NT2/D1 (cell line): ENCODE data around the gene TUBB1.

ENCODE experiments used
- DNase-seq: peaks from one replicate; pipeline ENCODE4 v3.0.0-alpha.2; 2011; ENCODE audit warnings: low read depth, low spot score
- H3K27me3 ChIP-seq: 2 replicates; pipeline ENCODE4 v1.6.0; 2011; ENCODE audit warnings: mild to moderate bottlenecking; ENCODE audit not compliant: insufficient read length, insufficient read depth
- H3K36me3 ChIP-seq: 2 replicates; pipeline ENCODE4 v1.6.1; 2011; ENCODE audit warnings: mild to moderate bottlenecking, low read length, mixed read lengths; ENCODE audit not compliant: insufficient read depth, insufficient read length
- H3K4me1 ChIP-seq: 2 replicates; pipeline ENCODE4 v1.5.1; 2011; ENCODE audit not compliant: insufficient read depth, insufficient read length
- H3K4me3 ChIP-seq: 2 replicates; pipeline ENCODE4 v1.5.1; 2011; ENCODE audit warnings: low read depth; ENCODE audit not compliant: insufficient read length
- H3K9ac ChIP-seq: 2 replicates; pipeline ENCODE4 v1.6.0; 2011; ENCODE audit warnings: low read depth; ENCODE audit not compliant: insufficient read length
- H3K9me3 ChIP-seq: 2 replicates; pipeline ENCODE4 v1.5.1; 2011; ENCODE audit warnings: mild to moderate bottlenecking, low read length; ENCODE audit not compliant: insufficient read depth
- SUZ12 ChIP-seq: IDR thresholded peaks from 2 replicates; pipeline ENCODE4 v1.6.1; 2011; ENCODE audit not compliant: insufficient read length, insufficient read depth; ENCODE audit errors: extremely low read depth
- YY1 ChIP-seq: IDR thresholded peaks from 2 replicates; pipeline ENCODE4 v1.6.1; 2011; ENCODE audit not compliant: insufficient read length, insufficient read depth
- ZNF274 ChIP-seq: IDR thresholded peaks from 2 replicates; pipeline ENCODE4 v1.6.1; 2011; ENCODE audit warnings: mild to moderate bottlenecking, low read depth, low read length

Gene TUBB1

DNA sequence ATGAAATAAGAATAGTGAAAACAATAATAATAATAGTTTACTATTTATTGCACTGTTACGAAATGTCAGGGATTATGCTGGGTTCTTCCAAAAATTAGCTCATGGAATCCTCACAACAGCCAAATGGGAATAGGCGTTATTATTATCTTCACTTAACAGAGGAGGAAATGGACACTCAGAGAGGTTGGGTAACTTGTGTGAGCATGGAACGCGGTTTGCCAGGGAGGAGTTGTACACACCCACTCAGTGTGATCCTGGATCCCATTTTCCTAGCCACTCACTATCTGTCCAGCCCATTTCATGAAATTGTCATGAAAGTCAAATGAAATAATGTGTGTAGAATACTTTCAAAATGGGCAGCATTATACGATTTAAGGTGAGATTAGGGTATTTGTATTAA is 33.6 kb upstream of the TUBB1 start:
- Histone ChIP-seq H3K4me1 (peaks cover 5% of the 10 kb centered on the region), H3K4me3 (no peak overlapping the region), H3K9ac (no peak overlapping the region), H3K9me3 (no peaks in the 10 kb centered on the region), H3K36me3 (peaks cover 67% of the 10 kb centered on the region), H3K27me3 (no peaks in the 10 kb centered on the region)
- no peak for TF ChIP-seq ZNF274
- no peak for TF ChIP-seq SUZ12
- TF ChIP-seq YY1: no peak
- no peak for DNase-seq

DNA sequence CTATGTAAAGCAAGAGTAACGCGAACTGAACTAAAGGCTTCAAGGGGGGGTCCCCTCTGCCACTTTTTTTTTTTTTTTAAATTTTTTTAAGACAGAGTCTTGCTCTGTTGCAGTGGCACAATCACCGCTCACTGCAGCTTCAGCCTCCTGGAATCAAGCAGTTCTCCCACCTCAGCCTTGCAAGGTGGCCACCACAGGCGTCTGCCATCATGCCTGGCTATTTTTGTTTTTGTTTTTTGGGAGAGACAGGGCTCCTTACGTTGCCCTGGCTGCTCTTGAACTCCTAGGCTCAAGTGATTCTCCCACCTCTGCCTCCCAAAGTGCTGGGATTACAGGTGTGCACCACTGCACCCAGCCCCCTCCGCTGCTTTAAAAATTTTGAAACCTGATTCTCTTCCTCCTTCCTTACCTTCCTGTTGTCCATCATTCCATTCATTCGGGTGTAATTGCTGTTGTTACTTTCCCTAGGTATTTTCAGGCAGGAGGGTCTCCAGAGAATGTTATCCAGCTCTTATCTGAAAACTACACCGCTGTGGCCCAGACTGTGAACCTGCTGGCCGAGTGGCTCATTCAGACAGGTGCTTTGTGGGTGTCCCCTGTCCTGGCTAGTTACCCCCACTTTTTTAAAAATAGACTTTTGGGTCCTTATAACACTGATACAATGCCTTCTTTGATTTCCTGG is 32.8 kb upstream of the TUBB1 start:
- H3K9ac ChIP-seq: no peak overlapping the region
- no peaks in the 10 kb centered on the region for H3K27me3 ChIP-seq
- TF ChIP-seq ZNF274 (no peak), YY1 (no peak), SUZ12 (no peak)
- no peaks in the 10 kb centered on the region for H3K9me3 ChIP-seq
- H3K4me3 ChIP-seq: no peak overlapping the region
- no peak for DNase-seq
- peaks cover 74% of the 10 kb centered on the region for H3K36me3 ChIP-seq
- H3K4me1 ChIP-seq: peaks cover 5% of the 10 kb centered on the region

DNA sequence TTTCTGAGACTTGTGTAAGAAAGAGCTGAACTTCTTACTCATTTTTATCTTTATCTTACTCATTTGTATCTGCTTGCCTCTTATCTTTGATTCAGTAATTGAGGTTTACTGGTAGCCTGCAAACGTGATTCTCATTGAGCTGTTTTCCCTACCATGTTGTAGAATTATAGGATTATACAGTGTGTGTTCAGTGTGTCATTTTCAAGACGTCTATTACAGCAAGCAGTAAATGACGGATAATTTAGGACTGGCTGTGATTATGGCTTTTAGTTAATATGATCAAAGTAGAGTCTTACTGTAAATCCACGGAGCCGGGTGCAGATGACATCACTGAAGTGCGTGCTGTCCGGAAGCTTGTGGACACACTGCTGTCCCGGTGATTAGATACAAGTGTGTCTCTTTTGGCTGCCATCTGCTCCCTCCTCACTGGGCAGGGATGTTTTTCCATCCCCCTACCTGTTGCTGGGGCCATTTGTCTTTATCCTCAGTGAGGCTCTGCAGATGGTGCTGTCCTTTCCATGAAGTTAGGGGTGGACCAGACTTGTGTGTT is 32.2 kb upstream of the TUBB1 start:
- peaks cover 5% of the 10 kb centered on the region for H3K4me1 ChIP-seq
- no peak overlapping the region for H3K9ac ChIP-seq
- DNase-seq: no peak
- H3K9me3 ChIP-seq: no peaks in the 10 kb centered on the region
- TF ChIP-seq SUZ12: no peak
- TF ChIP-seq ZNF274: no peak
- no peak for TF ChIP-seq YY1
- no peak overlapping the region for H3K4me3 ChIP-seq
- no peaks in the 10 kb centered on the region for H3K27me3 ChIP-seq
- peaks cover 81% of the 10 kb centered on the region for H3K36me3 ChIP-seq

DNA sequence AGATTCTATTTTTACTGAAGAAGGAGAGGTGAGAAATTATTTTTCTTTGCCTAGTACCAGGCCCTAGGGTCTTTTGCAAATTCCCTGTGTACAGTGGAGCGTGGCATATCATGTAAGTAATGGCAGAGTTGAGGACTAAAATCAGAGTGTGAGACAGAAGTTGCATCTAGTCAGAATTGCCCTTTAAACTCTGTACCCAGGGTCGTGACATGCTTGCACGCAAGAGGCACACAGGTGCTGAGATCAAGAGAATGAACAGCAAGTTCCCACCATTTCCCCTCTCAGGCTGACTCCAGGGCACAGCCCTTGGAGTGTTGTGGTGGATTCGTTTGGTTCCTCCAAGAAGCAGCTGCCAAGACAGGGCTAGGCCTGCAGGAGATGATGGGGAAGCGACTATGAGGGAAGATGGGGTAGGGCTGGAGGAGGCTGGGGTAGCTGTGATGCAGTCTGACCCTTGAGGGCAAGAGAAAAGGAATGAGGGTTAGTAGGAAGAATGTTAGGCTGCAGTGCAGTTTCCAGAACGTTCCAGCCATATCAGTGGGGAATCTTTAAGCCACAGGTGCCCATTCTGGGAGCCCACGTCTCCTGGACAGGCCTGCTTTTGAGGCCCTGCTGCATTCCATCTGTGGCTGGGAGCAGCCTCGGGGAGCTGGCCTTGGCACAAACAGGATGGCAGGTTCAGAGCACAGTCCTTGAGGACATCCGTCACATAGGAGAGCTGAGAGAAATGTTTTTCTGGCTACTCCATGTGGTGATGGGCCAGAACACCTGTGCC is 31.3 kb upstream of the TUBB1 start:
- H3K9ac ChIP-seq: no peak overlapping the region
- H3K9me3 ChIP-seq: no peaks in the 10 kb centered on the region
- H3K4me1 ChIP-seq: no peaks in the 10 kb centered on the region
- peaks cover 83% of the 10 kb centered on the region for H3K36me3 ChIP-seq
- DNase-seq: no peak
- no peaks in the 10 kb centered on the region for H3K27me3 ChIP-seq
- TF ChIP-seq ZNF274: no peak
- no peak overlapping the region for H3K4me3 ChIP-seq

DNA sequence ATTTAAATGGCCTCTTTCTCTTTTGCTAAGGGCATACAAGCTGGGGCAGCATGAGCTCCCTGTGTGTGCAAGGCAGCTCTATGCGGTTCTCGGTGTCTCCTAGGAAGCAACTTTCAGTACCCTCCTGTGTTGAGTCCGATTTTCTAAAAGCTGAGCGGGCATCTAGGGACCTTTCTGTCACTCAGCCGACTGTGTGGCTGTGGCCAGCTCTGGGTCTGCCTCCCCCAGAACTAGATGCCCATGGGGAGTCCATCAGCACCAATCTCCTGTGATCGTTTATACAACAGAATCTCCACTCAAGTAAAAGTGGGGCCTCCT is 30.7 kb upstream of the TUBB1 start:
- no peak for TF ChIP-seq SUZ12
- TF ChIP-seq YY1: no peak
- TF ChIP-seq ZNF274: no peak
- no peak for DNase-seq
- Histone ChIP-seq H3K9ac (no peak overlapping the region), H3K4me1 (no peaks in the 10 kb centered on the region), H3K27me3 (no peaks in the 10 kb centered on the region), H3K36me3 (peaks cover 89% of the 10 kb centered on the region), H3K4me3 (no peak overlapping the region), H3K9me3 (no peaks in the 10 kb centered on the region)

DNA sequence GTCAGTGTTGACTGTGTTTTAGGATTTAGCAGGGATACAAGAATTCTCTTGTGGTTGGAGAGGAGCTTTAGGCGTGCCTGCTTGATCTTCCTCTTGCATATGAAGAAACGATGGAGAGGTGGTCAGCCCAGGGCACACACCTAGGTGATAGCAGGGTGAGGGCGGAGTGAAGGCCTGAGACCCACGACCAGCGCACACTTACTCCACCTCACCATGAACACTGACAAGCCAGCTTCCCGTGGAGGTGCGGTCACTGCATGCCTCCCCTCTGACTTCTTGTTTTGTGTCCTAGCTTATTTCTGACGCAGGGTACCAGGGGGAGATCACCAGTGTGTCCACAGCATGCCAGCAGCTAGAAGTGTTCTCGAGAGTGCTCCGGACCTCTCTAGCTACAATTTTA is 30.0 kb upstream of the TUBB1 start:
- Histone ChIP-seq H3K4me3 (no peak overlapping the region), H3K36me3 (peaks cover 95% of the 10 kb centered on the region), H3K4me1 (no peaks in the 10 kb centered on the region), H3K9me3 (no peaks in the 10 kb centered on the region), H3K27me3 (no peaks in the 10 kb centered on the region), H3K9ac (no peak overlapping the region)
- DNase-seq: no peak
- no peak for TF ChIP-seq ZNF274
- TF ChIP-seq YY1: no peak
- no peak for TF ChIP-seq SUZ12

DNA sequence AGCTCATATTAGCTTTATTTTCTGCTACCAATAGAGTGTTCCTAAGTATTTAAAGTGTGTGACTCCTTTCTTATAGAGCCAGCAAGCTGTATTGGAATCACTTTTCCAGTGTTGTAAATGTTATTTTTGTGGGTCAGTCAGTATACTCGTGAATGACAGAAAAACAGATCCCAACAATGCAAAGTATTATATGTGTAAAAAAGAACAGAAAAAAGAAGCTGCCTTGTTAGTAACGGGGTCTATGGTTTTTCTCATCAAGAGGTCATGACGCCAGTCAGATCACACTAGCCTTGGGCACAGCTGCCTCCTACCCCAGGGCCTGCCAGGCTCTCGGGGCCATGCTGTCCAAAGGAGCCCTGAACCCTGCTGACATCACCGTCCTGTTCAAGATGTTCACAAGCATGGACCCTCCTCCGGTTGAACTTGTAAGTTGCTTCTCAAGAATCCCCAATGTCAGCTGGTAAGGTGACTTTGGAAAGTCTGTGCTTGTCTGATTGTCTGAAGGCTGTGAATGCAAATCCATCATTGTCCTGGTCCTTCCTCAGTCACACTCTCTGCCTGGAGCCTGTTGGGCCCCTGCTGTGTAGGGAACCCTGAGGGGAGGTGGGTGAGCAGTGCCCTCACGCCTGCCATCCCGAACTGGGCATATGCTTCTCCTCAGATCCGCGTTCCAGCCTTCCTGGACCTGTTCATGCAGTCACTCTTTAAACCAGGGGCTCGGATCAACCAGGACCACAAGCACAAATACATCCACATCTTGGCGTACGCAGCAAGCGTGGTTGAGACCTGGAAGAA is 28.4 kb upstream of the TUBB1 start:
- Histone ChIP-seq H3K4me3 (no peak overlapping the region), H3K36me3 (peaks cover 98% of the 10 kb centered on the region)

More for the DNA sequence above, 28.4 kb upstream of the TUBB1 start:
- Histone ChIP-seq H3K27me3 (no peaks in the 10 kb centered on the region), H3K4me1 (no peaks in the 10 kb centered on the region), H3K9me3 (no peaks in the 10 kb centered on the region), H3K9ac (no peak overlapping the region)
- TF ChIP-seq SUZ12: no peak
- TF ChIP-seq ZNF274: no peak
- TF ChIP-seq YY1: no peak
- DNase-seq: no peak
